ENCODE results near the gene EIF4G3. TPM values are rescaled to one million over a fixed set of nuclear protein-coding genes. Genes with fewer than 3 reads are reported as not detected.
"Not testable (repeated sequence)": the region's sequence is repeated elsewhere in the genome, so short reads cannot be mapped to it uniquely, and the experiment has no call there.

Gene EIF4G3
- total RNA-seq, 1 experiment from 2014 or later = 42.0 TPM

- DNase-seq (ENCODE audit: extremely low read depth, low read depth) = no peak
These were observed 133.6 kb downstream of the EIF4G3 start for GRCh38 chr1:21042929-21043605.

- DNase-seq (ENCODE audit: extremely low read depth, low read depth) = no peak
These were observed 135.2 kb downstream of the EIF4G3 start for GRCh38 chr1:21041541-21041940.

- no peak for DNase-seq (ENCODE audit: extremely low read depth, low read depth)
These were observed 139.6 kb downstream of the EIF4G3 start for GRCh38 chr1:21037091-21037490.

- DNase-seq (ENCODE audit: extremely low read depth, low read depth) = no peak
These were observed 140.9 kb downstream of the EIF4G3 start for GRCh38 chr1:21035794-21036193.

GRCh38 chr1:21034725-21035628 lies 141.7 kb downstream of the EIF4G3 start:
- DNase-seq (ENCODE audit: extremely low read depth, low read depth) = no peak

GRCh38 chr1:21032741-21033140 lies 144.0 kb downstream of the EIF4G3 start:
- DNase-seq (ENCODE audit: extremely low read depth, low read depth) = no peak

GRCh38 chr1:21030181-21030580 lies 146.5 kb downstream of the EIF4G3 start:
- DNase-seq (ENCODE audit: extremely low read depth, low read depth) = no peak

- no peak for DNase-seq (ENCODE audit: extremely low read depth, low read depth)
These were observed 148.1 kb downstream of the EIF4G3 start for GRCh38 chr1:21028520-21029145.

GRCh38 chr1:21027805-21028204 lies 148.9 kb downstream of the EIF4G3 start:
- no peak for DNase-seq (ENCODE audit: extremely low read depth, low read depth)

- DNase-seq (ENCODE audit: extremely low read depth, low read depth) = no peak
These were observed 151.8 kb downstream of the EIF4G3 start for GRCh38 chr1:21024918-21025317.

- DNase-seq (ENCODE audit: extremely low read depth, low read depth) = not testable (repeated sequence)
These were observed 152.4 kb downstream of the EIF4G3 start for GRCh38 chr1:21024136-21024896.

- DNase-seq (ENCODE audit: extremely low read depth, low read depth) = peak; percentile 93
These were observed 154.2 kb downstream of the EIF4G3 start for GRCh38 chr1:21022279-21023040.

GRCh38 chr1:21021311-21021710 lies 155.4 kb downstream of the EIF4G3 start:
- DNase-seq (ENCODE audit: extremely low read depth, low read depth) = no peak

- no peak for DNase-seq (ENCODE audit: extremely low read depth, low read depth)
These were observed 156.5 kb downstream of the EIF4G3 start for GRCh38 chr1:21020151-21020550.

GRCh38 chr1:21018673-21019072 lies 158.0 kb downstream of the EIF4G3 start:
- no peak for DNase-seq (ENCODE audit: extremely low read depth, low read depth)

- no peak for DNase-seq (ENCODE audit: extremely low read depth, low read depth)
These were observed 163.2 kb downstream of the EIF4G3 start for GRCh38 chr1:21013510-21013909.

- DNase-seq (ENCODE audit: extremely low read depth, low read depth) = no peak
These were observed 163.8 kb downstream of the EIF4G3 start for GRCh38 chr1:21012937-21013336.

GRCh38 chr1:21007876-21008275 lies 168.8 kb downstream of the EIF4G3 start:
- no peak for DNase-seq (ENCODE audit: extremely low read depth, low read depth)

GRCh38 chr1:21005466-21006239 lies 171.0 kb downstream of the EIF4G3 start:
- no peak for DNase-seq (ENCODE audit: extremely low read depth, low read depth)

Measured in NCI-H460 (cell line).